HG02678 (cell line): Measurements from ENCODE around the gene AVPR2.
A peak's percentile ranks its signal among the peaks of the same experiment; 100 is the strongest.

Source experiments
- ATAC-seq: cut with Tn5 transposase; IDR thresholded peaks from one replicate; pipeline ENCODE4 v1.9.1; 2021; ENCODE audit warnings: mild to moderate bottlenecking, moderate library complexity; ENCODE audit not compliant: unreplicated experiment

The AVPR2 gene

DNA sequence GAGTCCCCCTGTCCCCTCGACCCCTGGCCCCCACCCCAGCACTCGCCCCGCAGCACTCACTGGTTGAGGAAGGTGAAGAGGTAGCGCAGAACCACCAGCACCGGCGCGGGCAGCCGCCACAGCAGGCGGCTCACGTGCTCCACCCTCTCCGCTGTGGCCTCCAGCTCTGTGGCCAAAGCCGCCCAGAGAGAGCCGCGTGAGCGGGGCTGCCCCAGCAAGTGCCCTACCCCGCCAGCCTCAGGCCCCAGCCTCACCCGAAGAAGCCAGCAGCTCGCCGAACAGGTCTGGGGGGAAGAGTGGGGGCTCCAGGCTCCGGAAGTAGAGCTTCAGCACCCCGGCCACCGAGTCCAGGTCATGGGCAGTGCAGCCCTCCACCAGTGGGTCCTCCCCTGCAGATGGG is 6.0 kb downstream of the AVPR2 start:
- no peak for ATAC-seq

DNA sequence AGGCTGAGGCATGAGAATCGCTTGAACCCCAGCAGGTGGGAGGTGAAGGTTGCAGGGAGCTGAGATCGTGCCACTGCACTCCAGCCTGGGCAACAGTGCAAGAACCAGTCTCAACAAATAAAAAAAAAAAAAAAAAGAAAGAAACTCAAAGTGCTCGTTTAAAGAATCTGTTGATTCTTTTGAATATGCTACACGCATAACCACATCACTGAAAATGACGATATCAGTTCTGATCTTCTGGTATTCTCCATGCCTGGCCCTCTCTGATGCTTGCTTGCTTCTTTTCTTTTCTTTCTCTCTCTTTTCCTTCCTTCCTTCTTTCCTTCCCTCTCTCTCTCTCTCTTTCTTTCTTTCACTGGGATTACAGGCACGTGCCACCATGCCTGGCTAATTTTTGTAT is 7.3 kb downstream of the AVPR2 start:
- ATAC-seq = no peak

DNA sequence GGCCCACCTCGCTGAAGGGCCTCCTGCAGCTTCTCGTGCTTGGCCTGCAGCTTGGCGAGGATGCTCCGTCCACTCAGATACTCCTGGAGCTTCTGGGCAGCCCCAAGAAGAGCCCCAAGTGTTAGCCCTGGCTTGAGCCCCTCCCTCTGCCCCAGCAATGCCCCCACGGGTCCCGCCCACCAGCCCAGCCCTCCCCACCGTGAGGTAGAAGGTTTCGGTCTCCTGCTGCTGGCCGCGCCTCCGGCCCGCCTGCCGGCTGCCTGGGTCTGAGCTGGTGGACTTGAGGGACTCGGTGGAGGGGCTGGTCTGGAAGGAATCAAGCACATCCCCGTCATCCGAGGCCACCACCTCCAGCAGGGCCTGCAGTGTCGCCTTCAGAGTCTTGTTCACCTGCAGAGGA is 8.7 kb downstream of the AVPR2 start:
- ATAC-seq = no peak

DNA sequence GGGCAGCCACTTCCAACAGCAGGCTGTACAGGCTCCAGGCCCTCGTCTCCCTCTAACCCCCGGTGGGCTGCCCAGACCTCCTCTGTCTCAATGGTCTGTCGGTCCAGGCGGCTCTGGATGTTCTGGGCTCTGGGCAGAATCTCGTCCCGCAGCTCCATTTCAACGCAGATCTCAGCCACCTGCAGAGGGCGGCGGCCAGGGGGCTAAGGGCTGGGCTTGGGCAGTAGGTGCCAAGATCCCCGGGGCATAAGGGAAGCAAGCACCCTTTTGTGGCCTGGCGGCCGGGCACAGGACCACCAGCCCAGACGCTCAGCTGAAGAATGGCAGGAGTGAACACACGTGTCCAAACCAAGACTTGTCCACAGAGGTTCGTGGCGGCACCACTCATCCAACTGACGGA is 9.2 kb downstream of the AVPR2 start:
- no peak for ATAC-seq

DNA sequence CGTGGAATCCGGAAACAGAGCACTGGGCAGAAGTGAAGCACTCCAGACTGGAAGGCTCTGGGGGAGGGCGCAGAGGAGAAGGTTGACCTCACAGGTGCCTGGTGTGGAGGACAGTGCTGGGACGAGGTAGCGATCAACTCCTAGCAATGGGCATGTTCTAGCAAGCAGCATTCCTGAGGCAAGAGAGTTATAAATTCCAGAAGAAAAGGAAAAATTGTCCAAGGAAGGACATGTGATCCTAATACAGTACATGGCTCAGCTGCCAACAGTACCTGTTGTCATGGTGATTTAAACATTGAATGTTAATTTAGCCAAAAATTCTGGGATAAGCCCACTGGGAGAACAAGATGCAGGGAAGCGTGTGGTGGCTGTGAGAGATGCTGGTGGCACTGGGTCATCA is 13.4 kb downstream of the AVPR2 start:
- ATAC-seq = no peak

DNA sequence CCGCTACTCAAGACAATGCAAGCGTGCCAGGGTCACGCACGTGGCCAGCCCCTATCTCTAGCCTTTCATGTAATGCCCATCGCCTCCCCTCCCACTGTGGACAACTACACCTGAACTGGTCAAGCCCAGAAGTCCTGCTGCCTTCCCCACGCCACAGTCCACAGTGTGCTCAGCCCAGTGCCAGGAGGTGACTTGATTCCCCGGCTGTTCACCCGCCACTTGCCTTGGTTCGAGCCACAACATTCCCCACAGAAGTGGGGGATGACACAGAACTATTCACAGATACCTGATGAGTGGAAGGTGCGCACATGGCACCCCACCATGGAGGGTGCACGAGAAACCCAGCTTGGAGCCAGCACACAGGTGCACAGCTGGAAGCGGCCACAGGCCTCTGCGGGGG is 14.8 kb downstream of the AVPR2 start:
- no peak for ATAC-seq

DNA sequence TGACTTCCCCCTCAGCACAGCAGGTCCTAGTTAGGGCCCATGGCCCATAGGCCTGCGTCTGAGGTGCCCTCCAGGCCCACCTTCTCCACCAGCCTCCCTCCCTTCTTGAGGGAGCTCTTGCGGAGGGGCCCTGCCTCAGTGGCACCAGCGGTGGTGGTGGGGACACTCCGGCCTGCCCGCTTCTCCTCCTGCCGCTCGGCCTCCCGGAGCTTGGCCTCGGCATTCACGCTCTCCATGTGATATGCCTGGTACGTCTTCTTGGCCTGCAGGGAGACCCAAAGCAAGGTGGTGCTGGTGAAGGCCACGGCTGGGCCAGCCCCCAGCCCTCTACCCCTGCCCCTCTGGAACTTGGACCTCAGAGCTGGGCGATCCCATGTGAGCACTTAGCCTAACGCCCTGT is 16.1 kb downstream of the AVPR2 start:
- ATAC-seq = no peak

DNA sequence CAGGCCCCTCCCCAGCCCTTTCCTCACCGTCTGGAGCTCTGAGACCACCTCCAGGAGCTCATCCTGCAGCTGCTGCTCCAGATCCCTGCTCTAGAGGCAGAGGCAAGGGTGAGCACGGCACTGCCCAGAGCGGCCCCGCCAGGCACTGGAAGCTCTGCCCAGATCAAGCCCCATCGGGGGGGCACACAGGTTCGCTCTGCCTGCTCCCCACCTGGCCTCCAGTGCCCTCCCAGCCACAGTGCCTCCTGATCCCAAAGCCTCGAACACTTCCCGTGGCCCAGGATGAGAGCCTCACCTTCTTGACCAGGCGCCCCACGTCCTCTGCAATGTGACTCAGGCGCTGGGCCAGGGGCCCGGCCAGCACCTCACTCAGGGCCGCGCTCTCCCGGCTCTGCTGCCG is 16.6 kb downstream of the AVPR2 start:
- no peak for ATAC-seq

DNA sequence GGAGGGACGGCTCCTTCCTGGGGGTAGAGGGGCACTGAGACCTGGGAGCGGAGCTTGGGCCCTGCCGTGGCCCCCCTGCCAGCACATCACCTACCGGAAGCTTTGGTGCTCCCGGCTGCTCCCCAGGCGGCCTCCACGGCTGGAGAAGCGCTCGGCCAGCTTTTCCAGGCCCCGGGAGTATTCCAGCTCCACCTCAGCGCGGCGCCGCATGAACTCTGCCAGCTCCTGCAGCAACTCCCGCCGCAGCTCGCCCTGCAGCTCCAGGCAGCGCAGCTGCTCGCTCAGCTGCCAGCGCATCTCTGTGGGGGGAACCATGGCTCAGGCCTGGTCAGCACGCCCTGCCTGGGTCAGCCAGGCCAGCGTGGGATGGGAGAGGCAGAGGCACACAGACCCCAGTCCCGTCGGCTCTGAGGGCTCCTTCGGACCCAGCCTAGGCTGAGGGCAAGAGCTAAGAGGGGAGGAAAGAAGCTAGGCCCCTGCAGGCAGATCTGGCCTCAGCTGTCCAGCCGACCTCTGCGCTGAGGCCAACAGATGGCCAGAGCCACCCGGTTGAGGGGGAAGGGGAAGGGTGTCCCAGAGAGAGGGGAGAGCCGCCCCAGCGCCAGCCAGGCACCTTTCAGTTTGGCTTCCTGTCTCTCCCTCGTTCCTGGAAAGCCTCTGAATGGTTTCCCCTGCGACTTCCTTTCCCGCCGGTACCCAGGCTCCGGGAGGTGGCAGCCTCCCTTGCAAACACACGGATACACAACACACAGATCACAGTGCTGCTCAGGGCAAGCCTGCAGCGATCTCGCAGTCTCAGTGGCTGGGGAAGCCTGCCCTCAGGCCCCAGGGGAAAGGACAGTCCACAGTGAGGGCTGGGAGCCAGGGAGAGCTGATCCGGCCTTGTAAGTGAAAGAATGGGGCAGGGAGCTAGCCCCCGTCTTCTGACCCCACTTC is 17.3 kb downstream of the AVPR2 start:
- ATAC-seq = no peak

DNA sequence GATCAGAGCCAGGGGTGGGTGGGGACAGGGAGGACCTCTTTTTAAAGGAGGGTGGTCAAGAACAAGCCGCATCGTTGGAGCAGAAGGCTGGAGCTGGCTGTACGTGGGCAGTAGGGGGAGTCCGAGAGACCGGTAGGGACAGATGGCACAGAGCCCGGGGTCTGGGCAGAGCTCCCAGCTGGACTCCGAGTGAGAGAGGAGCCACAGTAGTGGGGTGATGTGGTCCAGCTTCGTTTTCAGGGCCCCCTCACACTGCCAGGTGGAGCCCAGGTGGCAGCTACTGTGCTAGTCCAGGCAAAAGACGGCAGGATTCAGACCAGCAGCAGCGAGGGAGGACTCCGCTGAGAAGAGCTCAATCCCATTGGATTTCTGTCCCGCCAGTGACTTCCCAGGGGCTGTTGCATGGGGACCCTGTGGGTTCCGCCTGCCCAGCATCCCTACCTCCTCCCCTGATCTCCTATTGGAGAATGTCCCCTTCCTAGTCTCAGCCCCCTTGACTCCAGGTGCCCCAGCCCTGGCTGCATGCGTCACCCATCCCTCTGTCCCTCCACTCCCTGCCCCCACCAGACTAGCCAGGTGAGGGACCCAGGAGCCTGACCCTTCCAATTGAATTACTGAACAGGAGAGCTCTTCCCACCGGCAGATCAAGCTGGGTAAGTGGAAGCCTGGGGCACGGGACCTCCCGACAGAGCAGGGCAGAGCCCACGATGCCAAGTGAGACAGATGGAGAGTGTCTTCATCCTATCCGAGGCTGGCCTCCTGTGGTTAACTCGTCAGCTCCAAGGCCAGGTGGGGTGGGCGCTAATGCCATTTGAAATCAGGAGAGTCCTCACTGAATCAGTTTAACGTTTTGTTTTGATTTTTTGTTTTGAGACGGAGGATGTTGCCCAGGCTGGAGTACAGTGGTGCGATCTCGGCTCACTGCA is 18.7 kb downstream of the AVPR2 start:
- no peak for ATAC-seq

DNA sequence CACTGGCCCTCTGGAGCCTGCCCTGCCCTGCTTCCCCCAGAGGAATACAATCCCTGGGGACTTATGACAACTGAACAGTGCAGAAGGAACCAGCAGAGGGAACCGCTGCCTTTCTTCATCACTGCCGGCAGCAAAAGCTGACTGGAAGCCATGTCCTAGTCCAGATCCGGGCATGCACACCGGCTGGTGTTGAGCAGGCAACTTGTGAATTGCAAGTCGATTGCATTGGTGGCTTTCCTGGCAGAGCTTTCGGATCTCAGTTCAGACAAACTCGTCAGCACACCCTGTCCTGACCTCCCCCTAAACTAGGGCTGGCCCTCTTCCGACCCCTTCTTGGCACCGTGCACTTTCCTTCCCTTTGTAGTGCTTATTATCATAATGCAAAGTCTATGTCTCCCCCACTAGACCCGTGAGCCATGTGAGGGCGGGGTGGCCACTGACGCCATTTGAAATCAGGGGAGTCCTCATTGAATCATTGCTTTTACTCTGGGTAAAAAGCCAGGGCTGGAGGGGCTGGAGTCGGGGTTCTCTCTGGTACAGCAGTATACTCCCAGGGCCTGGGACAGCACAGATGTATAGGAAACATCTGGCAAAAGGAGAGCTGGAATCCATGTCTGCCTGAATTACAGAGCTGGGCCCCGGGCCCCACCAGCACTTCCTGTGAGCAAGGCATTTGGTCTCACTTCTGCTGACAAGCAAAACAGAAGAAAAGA is 19.8 kb downstream of the AVPR2 start:
- no peak for ATAC-seq

DNA sequence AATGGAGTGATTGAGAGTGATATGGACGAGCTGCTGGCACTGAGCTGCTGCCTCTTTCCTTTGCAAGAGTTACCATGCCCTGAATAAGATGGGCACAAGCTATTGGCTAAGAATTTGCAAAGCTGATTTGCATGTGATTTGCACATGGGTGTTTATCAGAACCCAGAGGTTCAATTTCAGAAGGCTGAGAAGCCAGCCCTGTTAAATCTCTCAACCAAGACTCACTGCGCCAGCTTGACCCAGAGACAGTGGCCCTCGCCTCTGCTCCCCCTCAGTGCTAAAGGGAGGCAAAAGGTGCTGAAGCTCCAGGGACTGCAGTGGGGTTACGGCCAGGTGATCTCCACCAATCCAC is 20.9 kb downstream of the AVPR2 start:
- ATAC-seq = no peak

DNA sequence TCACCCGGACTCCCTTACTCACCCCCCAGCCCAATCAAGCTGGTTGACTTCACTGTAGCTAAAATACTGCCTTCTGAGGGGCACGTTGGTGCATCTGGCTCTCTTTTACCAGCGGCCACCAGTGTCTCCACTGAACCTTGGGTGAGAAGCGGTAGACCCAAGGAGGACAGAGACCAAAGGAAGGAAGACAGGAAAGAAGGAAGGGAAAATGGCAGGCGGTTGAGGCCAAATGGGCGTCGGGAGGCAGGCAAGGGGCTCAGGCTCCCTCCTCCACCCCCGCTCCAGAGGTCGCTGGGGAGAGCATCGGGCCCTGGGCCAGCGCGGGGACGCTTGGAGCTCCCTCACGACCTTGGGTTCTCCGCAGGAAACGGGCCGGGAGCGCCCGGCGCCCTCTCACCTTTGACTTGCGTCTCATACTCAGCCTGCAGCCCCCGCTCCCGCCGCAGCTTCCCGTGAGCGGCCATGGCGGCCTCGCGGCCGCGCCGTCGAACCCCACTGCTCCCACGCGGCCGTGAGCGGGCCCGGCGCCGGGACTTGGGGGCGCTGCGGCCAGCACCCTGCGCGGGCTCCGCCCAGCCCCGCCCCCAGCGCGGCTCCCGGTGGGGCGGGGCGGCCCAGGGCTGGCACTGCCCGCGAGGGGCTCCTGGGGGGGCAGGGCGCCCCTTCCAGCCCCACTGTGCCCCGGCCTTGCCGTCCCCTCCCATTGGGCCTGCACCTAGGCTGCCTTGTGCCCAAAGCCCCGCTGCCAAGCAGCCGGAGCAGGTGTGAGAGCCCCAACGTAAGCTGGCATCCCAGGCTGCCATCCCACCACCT is 21.5 kb downstream of the AVPR2 start, which contains the start of gene ARHGAP4:
Gene ARHGAP4, minus strand, starts transcription at position 526 of the 813 bp plus-strand sequence. Its CDS starts 62 bp downstream, at position 464.
- no peak for ATAC-seq

DNA sequence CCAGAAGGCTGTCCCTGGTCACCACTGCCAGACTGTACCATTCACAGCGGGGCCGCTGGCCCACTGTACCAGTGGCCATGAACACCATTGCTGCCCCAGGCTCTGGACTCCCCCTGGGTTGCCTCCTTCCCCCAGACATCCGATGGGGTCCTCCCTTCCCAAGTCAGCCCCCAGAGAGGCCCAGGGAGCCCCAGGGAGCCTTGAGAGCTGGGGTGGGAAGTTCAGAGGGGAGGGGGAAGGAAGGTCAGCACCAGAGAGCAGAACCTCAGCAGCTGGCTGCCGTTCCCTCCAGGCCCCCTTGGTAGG is 22.0 kb downstream of the AVPR2 start:
- no peak for ATAC-seq

DNA sequence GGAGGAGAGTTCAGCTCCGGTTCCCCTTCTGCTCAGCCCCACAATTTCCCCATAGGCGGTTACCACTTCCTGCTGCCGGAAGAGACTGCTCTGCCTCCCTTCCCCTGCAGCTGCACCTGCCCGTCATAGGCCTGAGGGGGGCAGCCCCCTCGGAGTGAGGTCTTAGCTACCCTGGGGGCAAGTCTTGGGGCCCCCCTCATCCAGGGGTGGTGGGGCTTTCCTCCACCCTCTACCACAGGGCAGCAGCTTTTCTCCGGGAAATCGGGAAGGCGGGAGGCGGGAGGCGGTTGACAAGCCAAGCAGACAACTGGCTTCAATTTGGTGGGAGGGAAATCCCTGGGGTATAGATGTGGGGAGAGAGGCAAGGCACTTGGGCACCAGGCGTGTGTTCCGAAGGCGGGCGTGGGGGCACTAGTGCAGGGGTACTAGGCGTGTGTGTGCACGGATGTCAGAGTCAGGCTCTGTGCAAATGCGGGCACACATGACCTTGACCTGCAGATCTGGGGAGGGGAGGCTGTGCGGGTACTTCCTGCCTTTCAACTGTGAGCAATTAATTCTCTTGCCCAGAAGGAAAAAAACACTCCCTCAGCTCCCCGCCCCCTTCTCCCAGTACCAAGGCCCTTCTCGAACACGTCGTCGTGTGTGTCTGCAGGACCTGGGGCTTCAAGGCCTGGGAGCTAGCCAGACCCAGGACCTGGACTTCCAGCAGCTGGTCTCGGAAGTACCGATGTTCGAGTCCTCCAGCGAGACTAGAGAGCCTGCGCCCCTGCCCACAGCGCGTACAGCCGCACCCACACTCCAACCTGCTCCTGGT is 22.6 kb downstream of the AVPR2 start:
- ATAC-seq = peak; percentile 32

DNA sequence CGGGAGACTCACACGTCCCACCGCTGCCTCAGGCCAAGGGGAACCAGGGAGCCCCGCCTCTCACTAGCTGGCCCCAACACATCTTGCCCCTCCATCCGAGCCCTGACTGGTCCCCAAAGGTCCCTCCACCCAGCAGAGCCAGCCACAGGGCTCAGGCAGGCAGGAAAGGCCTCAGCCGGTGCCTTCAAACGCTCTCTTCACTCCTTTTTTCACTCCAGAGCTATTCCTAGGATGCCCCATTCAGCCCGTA is 23.1 kb downstream of the AVPR2 start:
- no peak for ATAC-seq

DNA sequence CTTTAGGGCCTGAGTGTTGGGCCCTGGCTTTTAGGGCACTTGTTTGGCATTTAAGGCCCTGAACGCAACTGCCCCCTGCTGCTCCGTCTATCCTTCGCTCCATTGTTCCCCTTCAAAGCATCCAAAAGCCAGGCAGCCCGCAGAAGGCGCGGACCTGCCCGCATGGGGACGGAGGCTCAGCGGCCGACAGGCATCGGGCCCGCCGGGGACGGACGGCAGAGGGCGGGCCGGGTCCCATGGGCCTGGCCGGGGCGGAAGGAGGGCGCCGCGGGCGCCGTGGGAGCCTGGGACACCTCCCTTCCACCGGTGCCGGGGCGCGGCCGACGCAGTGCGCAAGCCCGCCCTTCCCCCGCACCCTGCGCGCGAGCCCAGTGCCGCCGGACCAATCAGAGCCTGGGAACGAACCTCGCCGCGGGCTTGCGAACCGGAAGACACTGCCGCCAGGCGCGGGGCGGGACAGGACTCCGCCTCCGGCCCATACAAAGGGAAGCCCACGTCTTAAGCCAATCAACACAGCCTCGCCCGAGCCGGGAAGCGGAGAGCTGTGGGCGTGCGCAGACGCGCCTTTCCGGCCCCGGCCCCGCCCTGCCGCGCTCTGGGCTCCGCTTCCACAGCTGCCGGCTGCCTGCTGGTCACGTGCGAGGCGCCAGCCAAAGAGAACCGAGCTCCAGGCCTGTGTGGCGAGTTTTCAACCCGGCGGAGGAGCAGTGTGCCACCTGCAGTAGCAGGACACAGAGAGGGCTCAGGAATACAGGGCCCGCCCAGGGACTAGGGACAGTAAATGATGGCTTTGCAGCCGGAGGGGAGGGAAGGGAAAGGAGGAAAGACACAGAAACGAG is 23.7 kb downstream of the AVPR2 start:
- peak; percentile 77 for ATAC-seq

DNA sequence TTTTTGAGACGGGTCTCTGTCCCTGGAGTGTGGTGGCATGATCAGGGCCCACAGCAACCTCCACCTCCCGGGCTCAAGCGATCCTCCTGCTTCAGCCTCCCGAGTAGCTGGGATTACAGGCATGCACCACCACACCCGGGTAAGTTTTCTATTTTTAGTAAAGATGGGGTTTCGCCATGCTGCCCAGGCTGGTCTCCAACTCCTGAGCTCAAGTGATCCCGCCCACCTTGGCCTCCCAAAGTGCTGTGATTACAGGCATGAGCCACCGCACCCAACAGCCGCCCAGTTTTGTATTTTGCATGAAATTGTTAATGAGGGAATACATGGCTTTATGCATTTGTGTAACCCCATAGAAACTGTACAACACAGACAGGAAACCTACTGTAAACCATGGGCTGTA is 24.4 kb downstream of the AVPR2 start:
- ATAC-seq = no peak

DNA sequence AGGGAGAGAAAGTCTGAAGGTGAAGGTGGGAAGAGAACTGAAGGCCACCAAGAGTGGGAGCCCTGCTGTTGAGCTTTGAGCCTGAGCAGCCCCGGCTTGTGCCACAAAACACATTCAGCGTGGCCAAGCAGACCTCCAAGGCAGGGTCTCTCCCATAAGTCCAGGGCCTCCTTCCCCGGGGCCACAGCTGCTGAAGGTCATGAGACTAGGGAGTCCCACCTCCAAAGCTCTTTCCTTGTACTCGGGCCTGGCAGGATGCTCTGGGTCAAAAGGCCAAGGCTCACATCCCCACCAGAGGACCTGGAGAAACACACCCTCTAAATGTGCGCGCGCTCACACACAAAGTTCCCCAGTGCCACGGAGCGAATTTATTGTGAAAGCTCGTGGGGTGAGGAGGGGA is 25.1 kb downstream of the AVPR2 start:
- no peak for ATAC-seq
